Measurements from ENCODE around the gene DPYSL5.
A peak's percentile ranks its signal among the peaks of the same experiment; 100 is the strongest.
"Not testable (repeated sequence)": the region's sequence is repeated elsewhere in the genome, so short reads cannot be mapped to it uniquely, and the experiment has no call there.

The DPYSL5 gene

GRCh38 chr2:26903676-26904075 lies 55.7 kb downstream of the DPYSL5 start:
- no peak for DNase-seq (ENCODE audit: low spot score)

GRCh38 chr2:26904839-26905238 lies 56.9 kb downstream of the DPYSL5 start:
- DNase-seq (ENCODE audit: low spot score), result no peak

- no peak for DNase-seq (ENCODE audit: low spot score)
Measured at GRCh38 chr2:26905341-26906198, 57.6 kb downstream of the DPYSL5 start.

GRCh38 chr2:26907416-26907815 lies 59.5 kb downstream of the DPYSL5 start:
- DNase-seq (ENCODE audit: low spot score), result no peak

GRCh38 chr2:26910176-26910575 lies 62.2 kb downstream of the DPYSL5 start:
- DNase-seq (ENCODE audit: low spot score), result no peak

GRCh38 chr2:26911911-26912861 lies 64.3 kb downstream of the DPYSL5 start:
- DNase-seq (ENCODE audit: low spot score), result no peak

- DNase-seq (ENCODE audit: low spot score), result no peak
Measured at GRCh38 chr2:26913606-26913998, 65.7 kb downstream of the DPYSL5 start.

- DNase-seq (ENCODE audit: low spot score), result no peak
Measured at GRCh38 chr2:26913999-26914658, 66.2 kb downstream of the DPYSL5 start.

GRCh38 chr2:26914659-26915310 lies 66.9 kb downstream of the DPYSL5 start:
- no peak for DNase-seq (ENCODE audit: low spot score)

GRCh38 chr2:26915316-26915715 lies 67.4 kb downstream of the DPYSL5 start:
- DNase-seq (ENCODE audit: low spot score), result no peak

GRCh38 chr2:26916128-26916692 lies 68.3 kb downstream of the DPYSL5 start:
- no peak for DNase-seq (ENCODE audit: low spot score)

- DNase-seq (ENCODE audit: low spot score), result no peak
Measured at GRCh38 chr2:26917135-26917836, 69.4 kb downstream of the DPYSL5 start.

- DNase-seq (ENCODE audit: low spot score), result no peak
Measured at GRCh38 chr2:26921323-26921722, 73.4 kb downstream of the DPYSL5 start.

- peak; percentile 9 for DNase-seq (ENCODE audit: low spot score)
Measured at GRCh38 chr2:26922405-26923188, 74.7 kb downstream of the DPYSL5 start.

GRCh38 chr2:26923189-26923466 lies 75.2 kb downstream of the DPYSL5 start:
- not testable (repeated sequence) for DNase-seq (ENCODE audit: low spot score)

- DNase-seq (ENCODE audit: low spot score), result no peak
Measured at GRCh38 chr2:26924731-26925099, 76.8 kb downstream of the DPYSL5 start.

GRCh38 chr2:26925100-26925791 lies 77.3 kb downstream of the DPYSL5 start:
- DNase-seq (ENCODE audit: low spot score), result no peak

- no peak for DNase-seq (ENCODE audit: low spot score)
Measured at GRCh38 chr2:26927221-26927620, 79.3 kb downstream of the DPYSL5 start.

GRCh38 chr2:26932974-26933373 lies 85.0 kb downstream of the DPYSL5 start:
- no peak for DNase-seq (ENCODE audit: low spot score)

Measured in LoVo (cell line).